IPS-20b (cell line): ENCODE results near the gene BCO1.

Experiments used
- H3K27ac ChIP-seq: one replicate; pipeline ENCODE4 v1.5.1; 2013; ENCODE audit warnings: low read length
- H3K27me3 ChIP-seq: 2 replicates; pipeline ENCODE4 v1.6.1; 2013; ENCODE audit warnings: mild to moderate bottlenecking, low read length, inconsistent platforms; ENCODE audit not compliant: insufficient read depth
- H3K36me3 ChIP-seq: 2 replicates; pipeline ENCODE4 v1.6.1; 2013; ENCODE audit warnings: low read depth, mild to moderate bottlenecking, inconsistent platforms, low read length, moderate library complexity; ENCODE audit not compliant: insufficient read depth
- H3K4me1 ChIP-seq: 2 replicates; pipeline ENCODE4 v1.6.1; 2013; ENCODE audit warnings: mild to moderate bottlenecking, control low read depth, inconsistent platforms, low read length, moderate library complexity; ENCODE audit not compliant: insufficient read depth
- H3K4me3 ChIP-seq: 2 replicates; pipeline ENCODE4 v1.5.1; 2013; ENCODE audit warnings: mild to moderate bottlenecking, low read length, inconsistent platforms
- H3K9ac ChIP-seq: 2 replicates; pipeline ENCODE4 v1.6.1; 2013; ENCODE audit warnings: low read depth, mild to moderate bottlenecking, inconsistent platforms, low read length, moderate library complexity
- H3K9me3 ChIP-seq: 2 replicates; pipeline ENCODE4 v1.6.1; 2013; ENCODE audit warnings: mild to moderate bottlenecking, low read depth, low read length, inconsistent platforms; ENCODE audit not compliant: insufficient read depth

The BCO1 gene

GRCh38 chr16:81238296-81239011 lies at the start of gene BCO1:
Gene BCO1, plus strand, starts transcription at chr16:81238689. Its CDS starts 220 bp downstream, at chr16:81238909.
- H3K27me3 ChIP-seq, result no peaks in the 10 kb centered on the region
- H3K4me3 ChIP-seq, result peak within 1 kb of the TSS; percentile 54
- no peak within 1 kb of the TSS for H3K27ac ChIP-seq
- H3K36me3 ChIP-seq, result no peaks in the 10 kb centered on the region
- no peaks in the 10 kb centered on the region for H3K9me3 ChIP-seq
- H3K4me1 ChIP-seq, result no peaks in the 10 kb centered on the region; the same call in 1 of the 2 replicates
- peak within 1 kb of the TSS; percentile 52; the same call in 1 of the 2 replicates for H3K9ac ChIP-seq

- Histone ChIP-seq H3K9ac (no peak overlapping the region), H3K27ac (no peak overlapping the region), H3K4me1 (no peaks in the 10 kb centered on the region; the same call in 1 of the 2 replicates), H3K9me3 (no peaks in the 10 kb centered on the region), H3K36me3 (no peaks in the 10 kb centered on the region), H3K4me3 (no peak overlapping the region), H3K27me3 (no peaks in the 10 kb centered on the region)
Measured at GRCh38 chr16:81189100-81189664, 49.3 kb upstream of the BCO1 start.

- H3K36me3 ChIP-seq, result no peaks in the 10 kb centered on the region
- H3K9me3 ChIP-seq, result no peaks in the 10 kb centered on the region
- H3K9ac ChIP-seq, result no peak overlapping the region
- H3K27me3 ChIP-seq, result no peaks in the 10 kb centered on the region
- no peak overlapping the region for H3K4me3 ChIP-seq
- no peaks in the 10 kb centered on the region; the same call in 1 of the 2 replicates for H3K4me1 ChIP-seq
- H3K27ac ChIP-seq, result no peak overlapping the region
Measured at GRCh38 chr16:81190667-81191066, 47.8 kb upstream of the BCO1 start.

- Histone ChIP-seq H3K4me1 (no peaks in the 10 kb centered on the region), H3K27me3 (no peaks in the 10 kb centered on the region), H3K27ac (no peak overlapping the region), H3K36me3 (no peaks in the 10 kb centered on the region), H3K9me3 (no peaks in the 10 kb centered on the region), H3K9ac (no peak overlapping the region), H3K4me3 (no peak overlapping the region)
Measured at GRCh38 chr16:81195885-81196534, 42.5 kb upstream of the BCO1 start.

- no peaks in the 10 kb centered on the region for H3K4me1 ChIP-seq
- no peaks in the 10 kb centered on the region for H3K36me3 ChIP-seq
- no peak overlapping the region for H3K9ac ChIP-seq
- H3K27ac ChIP-seq, result no peak overlapping the region
- no peaks in the 10 kb centered on the region for H3K27me3 ChIP-seq
- no peaks in the 10 kb centered on the region for H3K9me3 ChIP-seq
- no peak overlapping the region for H3K4me3 ChIP-seq
Measured at GRCh38 chr16:81198635-81199034, 39.9 kb upstream of the BCO1 start.

GRCh38 chr16:81201267-81201666 lies 37.2 kb upstream of the BCO1 start:
- Histone ChIP-seq H3K36me3 (no peaks in the 10 kb centered on the region), H3K27me3 (no peaks in the 10 kb centered on the region), H3K9ac (no peak overlapping the region), H3K4me1 (no peaks in the 10 kb centered on the region), H3K9me3 (no peaks in the 10 kb centered on the region), H3K27ac (no peak overlapping the region), H3K4me3 (no peak overlapping the region)

- Histone ChIP-seq H3K36me3 (no peaks in the 10 kb centered on the region), H3K9me3 (no peaks in the 10 kb centered on the region), H3K4me1 (no peaks in the 10 kb centered on the region), H3K27me3 (no peaks in the 10 kb centered on the region), H3K9ac (no peak overlapping the region), H3K27ac (no peak overlapping the region), H3K4me3 (no peak overlapping the region)
Measured at GRCh38 chr16:81204798-81205680, 33.5 kb upstream of the BCO1 start.

- Histone ChIP-seq H3K27me3 (no peaks in the 10 kb centered on the region), H3K9ac (no peak overlapping the region), H3K4me3 (no peak overlapping the region), H3K27ac (no peak overlapping the region), H3K9me3 (no peaks in the 10 kb centered on the region), H3K4me1 (no peaks in the 10 kb centered on the region), H3K36me3 (no peaks in the 10 kb centered on the region)
Measured at GRCh38 chr16:81207076-81207475, 31.4 kb upstream of the BCO1 start.

- Histone ChIP-seq H3K27me3 (no peaks in the 10 kb centered on the region), H3K4me1 (no peaks in the 10 kb centered on the region), H3K4me3 (no peak overlapping the region), H3K27ac (no peak overlapping the region), H3K9me3 (no peaks in the 10 kb centered on the region), H3K36me3 (no peaks in the 10 kb centered on the region), H3K9ac (no peak overlapping the region)
Measured at GRCh38 chr16:81210807-81211206, 27.7 kb upstream of the BCO1 start.

GRCh38 chr16:81212830-81213465 lies 25.5 kb upstream of the BCO1 start:
- Histone ChIP-seq H3K4me1 (no peaks in the 10 kb centered on the region), H3K27ac (no peak overlapping the region), H3K4me3 (no peak overlapping the region), H3K9me3 (no peaks in the 10 kb centered on the region), H3K36me3 (no peaks in the 10 kb centered on the region), H3K27me3 (no peaks in the 10 kb centered on the region), H3K9ac (no peak overlapping the region)

- no peaks in the 10 kb centered on the region for H3K27me3 ChIP-seq
- H3K9ac ChIP-seq, result no peak overlapping the region
- no peak overlapping the region for H3K4me3 ChIP-seq
- H3K36me3 ChIP-seq, result no peaks in the 10 kb centered on the region
- H3K4me1 ChIP-seq, result no peaks in the 10 kb centered on the region
- no peaks in the 10 kb centered on the region for H3K9me3 ChIP-seq
- no peak overlapping the region for H3K27ac ChIP-seq
Measured at GRCh38 chr16:81214745-81215166, 23.7 kb upstream of the BCO1 start.
